ENCODE measurements around the gene RASA3.
A peak's percentile ranks its signal among the peaks of the same experiment; 100 is the strongest.
"Not testable (repeated sequence)": the region's sequence is repeated elsewhere in the genome, so short reads cannot be mapped to it uniquely, and the experiment has no call there.

The RASA3 gene

GRCh38 chr13:114155926-114156883, 23.8 kb upstream of the RASA3 start:
- DNase-seq, result no peak

- no peak for DNase-seq
Observed at GRCh38 chr13:114155320-114155719, 22.9 kb upstream of the RASA3 start.

GRCh38 chr13:114154476-114154875, 22.1 kb upstream of the RASA3 start:
- DNase-seq, result no peak

- DNase-seq, result no peak
Observed at GRCh38 chr13:114153485-114154080, 21.2 kb upstream of the RASA3 start.

GRCh38 chr13:114152831-114153371, 20.5 kb upstream of the RASA3 start:
- DNase-seq, result no peak

- no peak for DNase-seq
Observed at GRCh38 chr13:114152285-114152645, 19.8 kb upstream of the RASA3 start.

GRCh38 chr13:114151565-114152284, 19.3 kb upstream of the RASA3 start:
- peak in 2 of 5 donors; percentile 36 to 57 for DNase-seq

- no peak for DNase-seq
Observed at GRCh38 chr13:114151031-114151430, 18.6 kb upstream of the RASA3 start.

- no peak for DNase-seq
Observed at GRCh38 chr13:114149774-114150740, 17.6 kb upstream of the RASA3 start.

- DNase-seq, result not testable (repeated sequence)
Observed at GRCh38 chr13:114148886-114149285, 16.5 kb upstream of the RASA3 start.

- DNase-seq, result peak; percentile 60 to 97 (median 80)
Observed at GRCh38 chr13:114148521-114148855, 16.1 kb upstream of the RASA3 start.

- no peak for DNase-seq
Observed at GRCh38 chr13:114147803-114148520, 15.5 kb upstream of the RASA3 start.

GRCh38 chr13:114146629-114147028, 14.2 kb upstream of the RASA3 start:
- DNase-seq, result no peak

- DNase-seq, result no peak
Observed at GRCh38 chr13:114146173-114146572, 13.8 kb upstream of the RASA3 start.

- no peak for DNase-seq
Observed at GRCh38 chr13:114145722-114146121, 13.3 kb upstream of the RASA3 start.

- DNase-seq, result no peak
Observed at GRCh38 chr13:114145256-114145655, 12.8 kb upstream of the RASA3 start.

- DNase-seq, result no peak
Observed at GRCh38 chr13:114144606-114145244, 12.3 kb upstream of the RASA3 start.

GRCh38 chr13:114143806-114144605, 11.6 kb upstream of the RASA3 start:
- peak in 1 of 5 donors; percentile 49 for DNase-seq

- peak; percentile 53 to 97 (median 68) for DNase-seq
Observed at GRCh38 chr13:114142640-114143490, 10.4 kb upstream of the RASA3 start.
